Measurements from ENCODE around the gene ABI3. TPM values are rescaled to one million over a fixed set of nuclear protein-coding genes. Genes with fewer than 3 reads are reported as not detected.

The ABI3 gene
- total and polyA plus RNA-seq, 9 of the 15 experiments (the other 6 are each of a cell fraction or from before 2014, with no cell fraction given) = not detected

DNA sequence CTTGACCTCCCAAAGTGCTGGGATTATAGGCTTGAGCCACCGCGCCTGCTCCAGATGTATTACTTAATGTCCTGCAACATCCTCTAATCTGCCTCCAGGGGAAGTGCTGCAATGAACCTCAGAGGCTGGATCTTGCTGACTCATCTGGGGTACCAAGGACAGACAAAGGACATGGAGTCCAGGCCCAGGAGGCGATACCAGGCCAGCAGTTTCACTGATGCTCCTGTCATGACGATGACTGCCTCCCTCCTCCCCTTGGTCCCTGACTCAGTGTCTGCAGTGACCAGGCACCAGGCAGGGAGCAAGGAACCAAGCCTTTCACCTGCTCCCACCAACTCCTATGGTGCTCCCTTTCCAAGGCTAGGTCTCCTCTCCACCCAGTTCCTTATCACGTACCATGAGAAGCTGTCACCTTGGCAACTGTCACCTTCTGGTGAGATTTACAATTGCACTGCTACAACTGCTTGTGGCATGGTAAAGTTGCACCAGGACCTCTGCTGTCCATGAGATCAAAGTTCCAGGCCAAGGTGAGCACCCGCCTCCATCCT is 41.7 kb downstream of the ABI3 start (continued):
- TF ChIP-seq ZNF589 (CRISPR knock-in tag; IDR thresholded peaks at IDR 0.05; ENCODE audit: low read depth) (no peak), CSDE1 (IDR thresholded peaks at IDR 0.05) (no peak; a peak in 1 of 4 replicates), NR2C2 (CRISPR knock-in tag; IDR thresholded peaks at IDR 0.05) (no peak), NR2C2 (tag; IDR thresholded peaks at IDR 0.05) (peak; percentile 47; the same call in 1 of the 2 replicates), ZNF263 (CRISPR knock-in tag; IDR thresholded peaks at IDR 0.05; ENCODE audit: borderline replicate concordance) (peak; percentile 97), ELF1 (tag; IDR thresholded peaks at IDR 0.05) (no peak), SRSF1 (IDR thresholded peaks at IDR 0.05; ENCODE audit: low read depth, low read length) (no peak), GATAD2B (IDR thresholded peaks at IDR 0.05; ENCODE audit: borderline replicate concordance) (no peak), FUS (optimal IDR thresholded peaks at IDR 0.05; ENCODE audit: low read depth, low read length) (no peak), NR4A1 (CRISPR knock-in tag; IDR thresholded peaks at IDR 0.05) (no peak), NR4A1 (tag; IDR thresholded peaks at IDR 0.05) (0 out of 2 replicates have a peak, but pooled peaks have one; percentile 32), SRSF3 (IDR thresholded peaks at IDR 0.05; ENCODE audit: insufficient read depth, low read length) (no peak), ZNF717 (CRISPR knock-in tag; IDR thresholded peaks at IDR 0.05) (no peak), SMARCB1 (IDR thresholded peaks at IDR 0.05; ENCODE audit: insufficient read length, low read depth) (no peak), OTX1 (CRISPR knock-in tag; IDR thresholded peaks at IDR 0.05) (no peak), HLTF (IDR thresholded peaks at IDR 0.05) (no peak), ESRRA (IDR thresholded peaks at IDR 0.05; ENCODE audit: borderline replicate concordance, low read depth) (peak; percentile 99), ZEB2 (IDR thresholded peaks at IDR 0.05) (peak; percentile 72; the same call in 1 of the 2 replicates), HNRNPUL1 (IDR thresholded peaks at IDR 0.05; ENCODE audit: low read length) (no peak), CBX3 (IDR thresholded peaks at IDR 0.05; ENCODE audit: borderline replicate concordance in 1 of 2, low read length in 2 of 2) (no peak), ZBTB5 (IDR thresholded peaks at IDR 0.05) (no peak), ZNF408 (CRISPR knock-in tag; IDR thresholded peaks at IDR 0.05; ENCODE audit: low read depth) (no peak), MBD2 (IDR thresholded peaks at IDR 0.05; ENCODE audit: borderline replicate concordance, low read depth) (no peak), CEBPB (tag; IDR thresholded peaks at IDR 0.05) (peak; percentile 89), PHTF2 (CRISPR knock-in tag; IDR thresholded peaks at IDR 0.05) (no peak), MCM3 (IDR thresholded peaks at IDR 0.05) (no peak), NFATC3 (IDR thresholded peaks at IDR 0.05) (no peak), ZNF212 (CRISPR knock-in tag; IDR thresholded peaks at IDR 0.05) (no peak)
- TF ChIP-seq, protein P1, sequence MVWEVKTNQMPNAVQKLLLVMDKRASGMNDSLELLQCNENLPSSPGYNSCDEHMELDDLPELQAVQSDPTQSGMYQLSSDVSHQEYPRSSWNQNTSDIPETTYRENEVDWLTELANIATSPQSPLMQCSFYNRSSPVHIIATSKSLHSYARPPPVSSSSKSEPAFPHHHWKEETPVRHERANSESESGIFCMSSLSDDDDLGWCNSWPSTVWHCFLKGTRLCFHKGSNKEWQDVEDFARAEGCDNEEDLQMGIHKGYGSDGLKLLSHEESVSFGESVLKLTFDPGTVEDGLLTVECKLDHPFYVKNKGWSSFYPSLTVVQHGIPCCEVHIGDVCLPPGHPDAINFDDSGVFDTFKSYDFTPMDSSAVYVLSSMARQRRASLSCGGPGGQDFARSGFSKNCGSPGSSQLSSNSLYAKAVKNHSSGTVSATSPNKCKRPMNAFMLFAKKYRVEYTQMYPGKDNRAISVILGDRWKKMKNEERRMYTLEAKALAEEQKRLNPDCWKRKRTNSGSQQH (CRISPR knock-in tag; IDR thresholded peaks at IDR 0.05) = no peak
- TF ChIP-seq, protein P2, sequence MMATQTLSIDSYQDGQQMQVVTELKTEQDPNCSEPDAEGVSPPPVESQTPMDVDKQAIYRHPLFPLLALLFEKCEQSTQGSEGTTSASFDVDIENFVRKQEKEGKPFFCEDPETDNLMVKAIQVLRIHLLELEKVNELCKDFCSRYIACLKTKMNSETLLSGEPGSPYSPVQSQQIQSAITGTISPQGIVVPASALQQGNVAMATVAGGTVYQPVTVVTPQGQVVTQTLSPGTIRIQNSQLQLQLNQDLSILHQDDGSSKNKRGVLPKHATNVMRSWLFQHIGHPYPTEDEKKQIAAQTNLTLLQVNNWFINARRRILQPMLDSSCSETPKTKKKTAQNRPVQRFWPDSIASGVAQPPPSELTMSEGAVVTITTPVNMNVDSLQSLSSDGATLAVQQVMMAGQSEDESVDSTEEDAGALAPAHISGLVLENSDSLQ (IDR thresholded peaks at IDR 0.05) = peak; percentile 98

Data from K562 (cell line).